ENCODE results near the gene ZNF438. TPM values are rescaled to one million over a fixed set of nuclear protein-coding genes. Genes with fewer than 3 reads are reported as not detected.

Gene ZNF438
- total RNA-seq, 1 experiment from 2014 or later, result 2.0 TPM

DNA sequence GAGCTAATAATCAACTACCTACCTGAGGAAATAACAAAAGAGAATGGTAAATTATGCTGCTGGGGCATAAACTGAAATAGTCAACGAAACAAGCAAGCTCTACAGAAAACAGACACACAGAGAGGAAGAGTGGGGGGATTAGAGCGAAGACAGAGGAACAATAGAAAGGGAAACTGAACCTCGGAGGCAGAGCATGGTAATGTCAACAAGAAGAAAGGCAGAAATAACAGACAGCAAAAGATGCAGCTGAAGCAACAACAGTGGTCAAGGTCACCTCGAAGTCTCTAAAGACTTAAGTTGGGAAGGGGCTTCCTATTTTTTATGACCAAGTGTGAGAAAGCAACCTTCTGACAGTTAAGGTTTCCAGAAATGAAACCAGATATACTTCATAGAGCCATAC lies 177.0 kb downstream of the ZNF438 start:
- no peak for DNase-seq (ENCODE audit: low spot score)
- BruUV-seq (replicated peaks), result no TSS peak
- no peaks in the 10 kb centered on the region for H3K36me3 ChIP-seq (ENCODE audit: insufficient read depth, low read length, poor library complexity, severe bottlenecking)
- ChIA-PET POLR2A (ENCODE audit: low non-redundant PET) (no interaction called here), CTCF (no interaction called here)
- no peak overlapping the region for H3K27ac ChIP-seq (ENCODE audit: low read depth, low read length, poor library complexity, severe bottlenecking)
- H3K4me1 ChIP-seq (ENCODE audit: insufficient read depth, low read length, poor library complexity, severe bottlenecking), result peaks cover 16% of the 10 kb centered on the region
- intact Hi-C loops (cut with micrococcal nuclease; ENCODE audit: unreplicated experiment), result no loop called here
- H3K9me3 ChIP-seq (ENCODE audit: low read depth, low read length, poor library complexity, severe bottlenecking), result no peaks in the 10 kb centered on the region
- TF ChIP-seq EZH2 (IDR thresholded peaks at IDR 0.05; ENCODE audit: borderline replicate concordance, low read depth, low read length, poor library complexity, severe bottlenecking), result no peak
- TF ChIP-seq, protein P1, sequence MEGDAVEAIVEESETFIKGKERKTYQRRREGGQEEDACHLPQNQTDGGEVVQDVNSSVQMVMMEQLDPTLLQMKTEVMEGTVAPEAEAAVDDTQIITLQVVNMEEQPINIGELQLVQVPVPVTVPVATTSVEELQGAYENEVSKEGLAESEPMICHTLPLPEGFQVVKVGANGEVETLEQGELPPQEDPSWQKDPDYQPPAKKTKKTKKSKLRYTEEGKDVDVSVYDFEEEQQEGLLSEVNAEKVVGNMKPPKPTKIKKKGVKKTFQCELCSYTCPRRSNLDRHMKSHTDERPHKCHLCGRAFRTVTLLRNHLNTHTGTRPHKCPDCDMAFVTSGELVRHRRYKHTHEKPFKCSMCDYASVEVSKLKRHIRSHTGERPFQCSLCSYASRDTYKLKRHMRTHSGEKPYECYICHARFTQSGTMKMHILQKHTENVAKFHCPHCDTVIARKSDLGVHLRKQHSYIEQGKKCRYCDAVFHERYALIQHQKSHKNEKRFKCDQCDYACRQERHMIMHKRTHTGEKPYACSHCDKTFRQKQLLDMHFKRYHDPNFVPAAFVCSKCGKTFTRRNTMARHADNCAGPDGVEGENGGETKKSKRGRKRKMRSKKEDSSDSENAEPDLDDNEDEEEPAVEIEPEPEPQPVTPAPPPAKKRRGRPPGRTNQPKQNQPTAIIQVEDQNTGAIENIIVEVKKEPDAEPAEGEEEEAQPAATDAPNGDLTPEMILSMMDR (conservative IDR thresholded peaks at IDR 0.05; ENCODE audit: low read depth, low read length), result no peak
- no peaks in the 10 kb centered on the region for H3K27me3 ChIP-seq (replicated peaks; ENCODE audit: insufficient read depth, low read depth, low read length, poor library complexity)
- H3K4me3 ChIP-seq (ENCODE audit: low read depth, low read length, poor library complexity, severe bottlenecking), result no peak overlapping the region

DNA sequence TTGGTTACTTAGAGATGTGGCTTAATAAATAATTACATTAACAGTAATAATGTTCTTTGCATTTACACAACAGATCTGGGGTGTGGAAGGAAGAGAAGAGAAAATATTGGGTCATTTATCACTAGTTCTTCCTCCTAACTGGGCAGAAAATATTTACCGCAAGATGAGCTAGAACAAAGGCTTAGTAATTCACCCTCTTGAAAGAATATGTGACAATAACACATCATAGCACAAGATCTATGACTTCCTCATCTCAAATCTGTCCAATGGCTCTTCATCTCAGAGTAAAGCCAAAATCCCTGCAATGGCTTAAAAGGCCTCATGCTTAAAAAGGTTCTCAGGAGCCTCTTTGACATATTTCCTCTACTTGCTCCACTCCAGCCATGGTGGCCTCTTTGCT lies 178.6 kb downstream of the ZNF438 start:
- H3K4me1 ChIP-seq (ENCODE audit: insufficient read depth, low read length, poor library complexity, severe bottlenecking), result peaks cover 5% of the 10 kb centered on the region
- no peaks in the 10 kb centered on the region for H3K36me3 ChIP-seq (ENCODE audit: insufficient read depth, low read length, poor library complexity, severe bottlenecking)
- no peak overlapping the region for H3K27ac ChIP-seq (ENCODE audit: low read depth, low read length, poor library complexity, severe bottlenecking)
- BruUV-seq (replicated peaks), result no TSS peak
- POLR2A ChIA-PET (ENCODE audit: low non-redundant PET), result no interaction called here
- no peak overlapping the region for H3K4me3 ChIP-seq (ENCODE audit: low read depth, low read length, poor library complexity, severe bottlenecking)
- no peaks in the 10 kb centered on the region for H3K9me3 ChIP-seq (ENCODE audit: low read depth, low read length, poor library complexity, severe bottlenecking)
- DNase-seq (ENCODE audit: low spot score), result no peak
- CTCF ChIA-PET, result no interaction called here
- no peaks in the 10 kb centered on the region for H3K27me3 ChIP-seq (replicated peaks; ENCODE audit: insufficient read depth, low read depth, low read length, poor library complexity)
- intact Hi-C loops (cut with micrococcal nuclease; ENCODE audit: unreplicated experiment), result no loop called here
- TF ChIP-seq EZH2 (IDR thresholded peaks at IDR 0.05; ENCODE audit: borderline replicate concordance, low read depth, low read length, poor library complexity, severe bottlenecking), result no peak
- TF ChIP-seq, protein P1 (conservative IDR thresholded peaks at IDR 0.05; ENCODE audit: low read depth, low read length), result no peak

DNA sequence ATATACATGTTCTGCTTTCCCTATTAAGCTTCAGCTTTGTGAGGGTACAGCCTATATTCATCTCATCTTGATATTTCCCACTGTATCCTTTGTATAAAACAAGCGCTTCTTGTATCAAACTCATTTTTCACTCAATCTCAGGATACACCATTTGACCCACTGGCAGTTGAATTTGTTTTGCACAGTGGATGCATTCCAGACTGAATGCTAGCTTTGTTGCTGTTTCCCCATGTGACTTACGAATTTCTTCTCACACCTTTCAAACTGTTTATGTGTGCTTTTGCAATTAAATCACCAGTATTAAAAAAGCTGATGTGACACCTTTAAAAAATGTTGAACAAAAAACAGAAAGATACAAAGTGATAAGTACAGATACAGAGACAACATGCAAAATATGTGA lies 180.9 kb downstream of the ZNF438 start:
- POLR2A ChIA-PET (ENCODE audit: low non-redundant PET), result no interaction called here
- H3K4me1 ChIP-seq (ENCODE audit: insufficient read depth, low read length, poor library complexity, severe bottlenecking), result no peaks in the 10 kb centered on the region
- TF ChIP-seq, protein P1 (conservative IDR thresholded peaks at IDR 0.05; ENCODE audit: low read depth, low read length), result no peak
- no peak for TF ChIP-seq EZH2 (IDR thresholded peaks at IDR 0.05; ENCODE audit: borderline replicate concordance, low read depth, low read length, poor library complexity, severe bottlenecking)

More for the DNA sequence above, 180.9 kb downstream of the ZNF438 start:
- BruUV-seq (replicated peaks), result no TSS peak
- Histone ChIP-seq H3K9me3 (ENCODE audit: low read depth, low read length, poor library complexity, severe bottlenecking) (no peaks in the 10 kb centered on the region), H3K27me3 (replicated peaks; ENCODE audit: insufficient read depth, low read depth, low read length, poor library complexity) (no peaks in the 10 kb centered on the region), H3K4me3 (ENCODE audit: low read depth, low read length, poor library complexity, severe bottlenecking) (no peak overlapping the region), H3K36me3 (ENCODE audit: insufficient read depth, low read length, poor library complexity, severe bottlenecking) (no peaks in the 10 kb centered on the region), H3K27ac (ENCODE audit: low read depth, low read length, poor library complexity, severe bottlenecking) (no peak overlapping the region)
- no peak for DNase-seq (ENCODE audit: low spot score)
- intact Hi-C loops (cut with micrococcal nuclease; ENCODE audit: unreplicated experiment), result no loop called here
- CTCF ChIA-PET, result no interaction called here
